Memory B cell (primary cell): ENCODE measurements around the gene LPP.

Experiments
- ATAC-seq: fragments of 150-1000 bp; cut with Tn5 transposase; 2 replicates; pipeline ENCODE4 v1.10.0; 2021; ENCODE audit warnings: low read depth, mild to moderate bottlenecking, moderate library complexity
- DNase-seq, 2 donors: peaks; one replicate each; pipeline ENCODE4 v3.0.0; 2022; ENCODE audit warnings: low spot score in 2 of 2
- H3K27ac Mint-ChIP-seq: one replicate; pipeline ENCODE4 v1.8.0; 2022; ENCODE audit warnings: mild to moderate bottlenecking, moderate library complexity, mixed read lengths
- H3K27me3 Mint-ChIP-seq: one replicate; pipeline ENCODE4 v1.8.0; 2022; ENCODE audit warnings: mixed read lengths
- H3K36me3 Mint-ChIP-seq: one replicate; pipeline ENCODE4 v1.8.0; 2022; ENCODE audit warnings: mild to moderate bottlenecking, mixed read lengths
- H3K4me1 Mint-ChIP-seq: one replicate; pipeline ENCODE4 v1.8.0; 2022; ENCODE audit warnings: mixed read lengths
- H3K4me3 Mint-ChIP-seq: one replicate; pipeline ENCODE4 v1.8.0; 2022; ENCODE audit warnings: mild to moderate bottlenecking, moderate library complexity, mixed read lengths
- H3K9me3 Mint-ChIP-seq: one replicate; pipeline ENCODE4 v1.8.0; 2022; ENCODE audit warnings: mixed read lengths

The LPP gene

GRCh38 chr3:188931036-188931435, 777.1 kb downstream of the LPP start:
- ATAC-seq (no peak), DNase-seq (no peak)
- Mint-ChIP-seq H3K4me1 (peaks cover 4% of the 10 kb centered on the region), H3K36me3 (no peaks in the 10 kb centered on the region), H3K4me3 (no peak overlapping the region), H3K9me3 (no peaks in the 10 kb centered on the region), H3K27ac (no peak overlapping the region), H3K27me3 (no peaks in the 10 kb centered on the region)

GRCh38 chr3:188931531-188931930, 777.6 kb downstream of the LPP start:
- peaks cover 4% of the 10 kb centered on the region for H3K4me1 Mint-ChIP-seq
- H3K27ac Mint-ChIP-seq: no peak overlapping the region
- H3K9me3 Mint-ChIP-seq: no peaks in the 10 kb centered on the region
- H3K27me3 Mint-ChIP-seq: no peaks in the 10 kb centered on the region
- no peak overlapping the region for H3K4me3 Mint-ChIP-seq
- DNase-seq (no peak), ATAC-seq (no peak)
- no peaks in the 10 kb centered on the region for H3K36me3 Mint-ChIP-seq

- H3K9me3 Mint-ChIP-seq: no peaks in the 10 kb centered on the region
- ATAC-seq (no peak), DNase-seq (no peak)
- H3K27me3 Mint-ChIP-seq: no peaks in the 10 kb centered on the region
- H3K27ac Mint-ChIP-seq: no peak overlapping the region
- peaks cover 1% of the 10 kb centered on the region for H3K36me3 Mint-ChIP-seq
- peaks cover 4% of the 10 kb centered on the region for H3K4me1 Mint-ChIP-seq
- no peak overlapping the region for H3K4me3 Mint-ChIP-seq
These were observed 781.0 kb downstream of the LPP start for GRCh38 chr3:188934989-188935388.

- Mint-ChIP-seq H3K4me1 (peaks cover 6% of the 10 kb centered on the region), H3K4me3 (no peak overlapping the region), H3K27me3 (no peaks in the 10 kb centered on the region), H3K36me3 (peaks cover 1% of the 10 kb centered on the region), H3K27ac (no peak overlapping the region), H3K9me3 (no peaks in the 10 kb centered on the region)
- DNase-seq: no peak
- ATAC-seq: no peak
These were observed 782.7 kb downstream of the LPP start for GRCh38 chr3:188936597-188937107.

- no peak for DNase-seq
- H3K36me3 Mint-ChIP-seq: peaks cover 1% of the 10 kb centered on the region
- H3K4me1 Mint-ChIP-seq: peaks cover 6% of the 10 kb centered on the region
These were observed 783.4 kb downstream of the LPP start for GRCh38 chr3:188937389-188937788.

GRCh38 chr3:188938999-188939398, 785.0 kb downstream of the LPP start:
- Mint-ChIP-seq H3K4me3 (no peak overlapping the region), H3K27ac (no peak overlapping the region), H3K4me1 (peaks cover 6% of the 10 kb centered on the region), H3K9me3 (no peaks in the 10 kb centered on the region), H3K27me3 (no peaks in the 10 kb centered on the region), H3K36me3 (peaks cover 1% of the 10 kb centered on the region)
- ATAC-seq (no peak), DNase-seq (no peak)

More at GRCh38 chr3:188937389-188937788, 783.4 kb downstream of the LPP start:
- Mint-ChIP-seq H3K4me3 (no peak overlapping the region), H3K27me3 (no peaks in the 10 kb centered on the region), H3K9me3 (no peaks in the 10 kb centered on the region), H3K27ac (no peak overlapping the region)
- no peak for ATAC-seq

- ATAC-seq: no peak
- Mint-ChIP-seq H3K4me3 (no peak overlapping the region), H3K27ac (no peak overlapping the region), H3K4me1 (peaks cover 6% of the 10 kb centered on the region), H3K27me3 (no peaks in the 10 kb centered on the region), H3K36me3 (peaks cover 1% of the 10 kb centered on the region), H3K9me3 (no peaks in the 10 kb centered on the region)
- no peak for DNase-seq
These were observed 786.0 kb downstream of the LPP start for GRCh38 chr3:188939814-188940572.
